Measurements from ENCODE around the gene NHEJ1.

Gene NHEJ1

DNA sequence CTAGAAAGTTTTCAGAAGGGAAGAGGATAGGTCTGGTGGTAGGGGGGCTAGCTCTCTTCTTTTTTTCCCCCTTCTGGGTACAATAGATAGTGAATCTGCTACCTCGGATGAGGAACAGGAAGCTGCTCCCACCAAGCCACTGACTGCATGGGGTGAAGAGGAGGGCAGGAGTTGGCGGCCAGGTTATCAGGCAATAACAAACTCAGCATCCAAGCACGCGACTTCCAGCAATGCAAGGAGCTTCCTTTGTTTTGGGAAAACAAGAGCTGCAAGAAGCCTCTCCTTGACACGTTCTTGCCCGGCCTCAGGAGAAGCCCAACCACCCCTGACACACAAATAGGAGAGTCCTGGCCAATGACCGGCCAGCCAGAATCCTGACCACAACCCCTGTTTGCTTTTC, 32.2 kb downstream of the NHEJ1 start:
- no peak overlapping the region for H3K4me3 ChIP-seq (ENCODE audit: low read length)
- DNase-seq (ENCODE audit: low read depth, low spot score) = no peak

DNA sequence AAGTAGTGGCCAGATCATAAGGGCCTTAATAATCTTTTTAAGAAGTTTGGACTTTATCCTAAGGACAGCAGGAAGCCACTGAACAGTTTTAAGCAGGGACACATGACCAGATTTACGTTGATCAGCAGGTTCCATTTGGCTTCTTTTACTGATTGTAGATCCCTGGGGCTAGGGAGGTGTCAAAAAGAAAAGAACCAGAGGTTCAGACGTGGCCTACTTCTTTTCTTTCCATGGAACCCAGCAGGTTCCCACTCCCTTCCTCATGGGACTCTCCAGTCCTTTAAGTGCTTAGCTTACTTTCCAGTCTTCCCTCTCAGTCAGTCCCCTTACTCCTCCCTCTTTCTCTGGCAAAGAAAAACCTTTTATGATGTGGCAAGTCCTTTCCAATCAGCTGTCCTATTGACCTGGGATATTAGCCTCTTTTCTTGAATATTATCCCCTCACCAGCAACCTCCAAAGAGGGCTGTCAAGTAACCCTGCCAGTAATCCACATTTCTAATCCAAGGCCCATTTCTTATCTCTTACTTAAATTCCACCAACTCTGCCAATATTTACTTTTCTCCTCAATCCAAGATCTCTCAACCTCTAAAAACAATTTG, 33.5 kb downstream of the NHEJ1 start:
- no peak for DNase-seq (ENCODE audit: low read depth, low spot score)
- no peak overlapping the region for H3K4me3 ChIP-seq (ENCODE audit: low read length)

DNA sequence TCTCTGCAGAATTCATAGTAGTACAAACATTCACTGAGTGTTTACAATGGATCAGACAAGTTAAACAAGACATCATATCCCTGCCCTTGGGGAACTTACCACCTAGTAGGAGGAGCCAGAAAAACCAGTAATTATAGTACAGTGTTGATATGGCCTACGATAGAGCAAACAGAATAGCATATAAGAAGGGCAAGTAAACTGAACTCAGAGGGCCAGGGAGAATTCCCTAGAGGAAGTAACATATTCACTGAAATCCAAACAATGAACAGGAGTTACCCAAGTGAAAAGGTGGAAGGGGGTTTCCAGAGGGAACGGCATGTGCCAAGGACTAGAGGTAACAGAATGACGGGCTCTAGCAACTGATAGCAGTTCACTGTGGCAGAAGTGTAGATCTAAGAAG, 34.1 kb downstream of the NHEJ1 start:
- DNase-seq (ENCODE audit: low read depth, low spot score) = no peak
- H3K4me3 ChIP-seq (ENCODE audit: low read length) = no peak overlapping the region

DNA sequence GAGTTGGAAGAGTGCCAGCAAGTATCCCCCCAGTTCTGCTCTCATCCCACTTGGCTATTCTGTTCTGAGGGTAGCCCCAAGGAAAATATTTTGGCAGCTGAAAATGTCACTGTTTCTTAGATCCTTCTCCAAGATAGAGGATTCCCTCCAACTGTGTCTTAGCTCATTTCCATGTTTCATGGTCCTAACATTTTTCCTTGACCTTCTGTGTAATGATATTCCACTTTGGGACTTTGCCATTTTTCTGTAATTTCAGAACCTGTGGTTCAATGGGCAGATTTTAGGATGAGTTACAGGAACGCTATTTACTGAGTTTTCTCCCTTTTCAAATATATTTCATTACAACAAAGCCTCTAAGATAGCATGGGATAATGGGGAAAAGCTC, 34.7 kb downstream of the NHEJ1 start:
- H3K4me3 ChIP-seq (ENCODE audit: low read length) = no peak overlapping the region
- no peak for DNase-seq (ENCODE audit: low read depth, low spot score)

DNA sequence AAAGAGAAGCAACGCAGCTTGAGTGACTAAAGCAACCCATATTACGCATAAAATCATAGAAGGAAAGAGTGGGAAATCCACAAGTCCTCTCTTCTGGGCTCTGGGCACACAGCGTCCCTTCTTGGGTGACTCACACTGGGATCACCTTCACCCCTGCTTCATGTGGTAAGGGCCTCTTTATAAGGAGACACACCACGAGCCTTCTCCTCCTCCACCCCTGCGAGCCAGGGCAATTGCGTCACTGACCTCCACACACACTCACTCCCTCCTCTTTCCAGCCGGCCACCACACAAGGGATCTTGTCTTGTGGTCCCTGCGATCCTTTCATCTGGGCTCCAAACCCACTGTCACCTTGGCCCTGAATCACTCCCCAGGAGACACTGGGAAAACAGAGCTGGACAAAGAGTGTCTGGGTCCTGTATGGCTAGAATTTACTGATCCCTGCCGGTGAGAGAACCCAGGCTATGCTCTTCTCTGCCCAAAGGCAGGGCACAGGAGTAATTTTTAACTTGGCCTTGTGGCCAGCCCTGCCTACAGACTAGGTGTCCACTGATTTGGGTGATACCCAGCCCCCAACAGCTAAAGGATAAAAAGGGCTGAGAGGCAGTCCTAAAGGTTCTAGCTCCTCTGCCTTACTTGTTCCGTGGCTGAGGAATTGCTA, 35.3 kb downstream of the NHEJ1 start:
- no peak for DNase-seq (ENCODE audit: low read depth, low spot score)
- H3K4me3 ChIP-seq (ENCODE audit: low read length) = no peak overlapping the region

DNA sequence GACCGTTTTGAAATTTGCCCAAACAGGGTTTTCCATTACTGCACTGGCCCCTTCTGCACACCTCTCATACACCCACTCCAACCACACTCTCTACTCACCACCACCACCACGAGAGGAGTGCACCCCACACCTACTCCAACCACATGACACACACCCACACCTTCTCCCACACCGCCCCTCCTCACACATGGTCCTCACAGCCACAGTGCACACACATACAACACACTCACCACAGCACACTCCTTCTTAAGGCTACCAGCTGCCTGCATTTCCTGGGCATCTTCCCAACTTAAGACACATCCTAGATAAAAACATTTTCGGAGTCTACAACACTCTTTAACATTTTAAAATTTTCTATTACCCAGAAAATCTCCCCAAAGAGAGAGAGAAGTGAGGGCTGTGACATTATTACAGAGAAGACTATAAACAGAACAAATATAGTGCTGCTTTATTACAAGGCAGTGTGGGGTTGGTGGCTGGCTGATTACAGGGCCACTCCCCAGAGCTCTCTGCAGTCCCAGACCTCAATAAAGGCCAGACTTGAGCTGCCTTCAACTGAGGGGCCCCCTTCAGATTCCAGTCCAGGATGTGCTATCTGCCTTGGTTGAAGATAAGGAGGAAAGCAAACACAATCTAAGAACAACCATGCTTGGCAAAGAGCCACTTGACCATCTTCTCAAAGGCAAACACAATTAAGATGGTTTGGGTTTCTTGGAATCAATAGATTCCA, 36.1 kb downstream of the NHEJ1 start:
- no peak overlapping the region for H3K4me3 ChIP-seq (ENCODE audit: low read length)
- DNase-seq (ENCODE audit: low read depth, low spot score) = peak; percentile 24

DNA sequence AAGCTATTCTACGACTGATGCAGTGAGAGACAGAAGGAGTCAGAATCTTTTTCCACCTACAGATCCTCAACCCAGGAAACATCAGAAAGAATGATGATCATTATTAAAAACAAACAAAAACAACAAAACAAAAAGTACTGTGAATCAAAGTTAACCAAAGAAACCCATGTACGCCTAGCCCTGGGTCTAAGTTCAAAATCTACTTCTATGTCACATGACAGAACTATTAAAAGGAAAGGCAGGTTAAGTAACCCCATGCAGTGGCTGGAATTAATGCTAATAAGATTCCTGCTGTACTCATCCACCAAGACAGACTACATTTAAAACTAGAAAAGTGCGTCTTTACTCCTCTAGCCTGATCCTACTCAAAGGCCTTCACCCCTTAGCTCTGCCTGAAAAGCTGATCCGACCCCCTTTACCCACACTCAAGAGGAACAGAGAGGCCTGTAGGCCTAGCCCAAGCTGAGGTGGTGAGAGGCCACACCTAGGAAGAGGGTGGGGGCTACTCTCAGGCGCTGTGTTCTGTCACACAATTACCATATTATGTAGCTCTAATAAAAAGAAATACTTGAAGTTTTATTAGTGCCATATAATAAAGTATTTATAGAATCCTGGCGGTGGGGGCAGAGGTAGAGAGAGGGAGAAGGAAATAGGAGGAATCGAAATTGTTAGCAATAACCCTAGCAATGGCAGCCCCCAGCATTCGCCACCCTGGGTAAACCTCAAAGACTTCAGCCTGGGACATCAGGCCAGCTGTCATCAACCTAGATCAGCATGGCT, 37.1 kb downstream of the NHEJ1 start:
- H3K4me3 ChIP-seq (ENCODE audit: low read length) = no peak overlapping the region
- no peak for DNase-seq (ENCODE audit: low read depth, low spot score)

DNA sequence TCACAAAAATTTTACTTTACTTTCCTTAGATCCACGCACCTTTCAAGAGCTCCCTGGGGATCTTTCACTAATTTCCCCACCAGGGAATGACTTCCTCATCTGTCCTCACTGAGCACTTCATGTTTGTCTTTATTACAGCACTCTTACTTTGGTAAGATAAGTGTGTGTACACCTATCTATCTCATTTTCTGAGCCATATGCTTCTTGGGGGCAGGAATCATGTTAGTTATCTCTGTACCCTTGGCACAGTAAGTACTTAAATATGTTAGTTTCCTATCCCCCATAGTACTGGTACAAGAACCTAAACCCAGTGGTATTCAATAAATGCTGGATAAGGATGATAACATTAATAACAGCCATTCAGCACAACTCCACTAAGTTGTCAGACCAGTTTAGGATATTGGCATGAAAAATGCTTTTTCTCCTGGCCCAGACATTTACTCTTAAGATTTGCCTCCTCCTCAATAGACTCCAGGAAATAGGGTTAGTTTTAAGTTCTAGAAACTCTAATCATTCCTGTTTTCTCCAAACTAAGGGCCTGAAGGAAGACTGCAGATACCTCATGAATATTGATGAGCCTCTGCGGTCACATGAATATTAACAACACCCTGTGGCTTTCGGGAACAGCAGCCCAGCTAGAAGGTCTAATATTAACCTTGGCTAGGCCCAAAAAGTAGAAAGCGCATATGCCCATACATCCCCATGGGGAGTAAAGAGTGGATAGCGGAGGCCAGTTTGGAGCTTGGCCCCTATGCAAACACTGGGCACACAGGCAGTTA, 38.2 kb downstream of the NHEJ1 start:
- DNase-seq (ENCODE audit: low read depth, low spot score) = no peak
- H3K4me3 ChIP-seq (ENCODE audit: low read length) = no peak overlapping the region

DNA sequence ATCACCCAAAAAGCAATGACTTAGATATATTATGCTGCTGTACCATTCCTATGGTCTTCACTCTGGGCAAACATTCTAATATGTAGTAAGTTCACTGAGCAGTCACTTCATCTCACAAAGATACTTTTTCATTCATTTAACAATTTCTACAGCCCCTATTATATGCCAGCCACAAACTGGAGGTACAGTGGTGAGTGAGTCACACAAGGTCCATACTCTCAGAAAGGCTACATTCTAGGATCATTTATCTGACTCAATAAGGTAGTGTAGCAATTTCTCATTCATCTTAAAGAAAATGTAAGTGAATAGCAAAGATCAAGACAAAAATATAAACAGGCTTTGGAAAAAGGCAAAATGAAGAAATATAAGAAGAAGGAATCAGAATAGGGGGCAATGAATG, 40.5 kb downstream of the NHEJ1 start:
- DNase-seq (ENCODE audit: low read depth, low spot score) = no peak
- no peak overlapping the region for H3K4me3 ChIP-seq (ENCODE audit: low read length)

DNA sequence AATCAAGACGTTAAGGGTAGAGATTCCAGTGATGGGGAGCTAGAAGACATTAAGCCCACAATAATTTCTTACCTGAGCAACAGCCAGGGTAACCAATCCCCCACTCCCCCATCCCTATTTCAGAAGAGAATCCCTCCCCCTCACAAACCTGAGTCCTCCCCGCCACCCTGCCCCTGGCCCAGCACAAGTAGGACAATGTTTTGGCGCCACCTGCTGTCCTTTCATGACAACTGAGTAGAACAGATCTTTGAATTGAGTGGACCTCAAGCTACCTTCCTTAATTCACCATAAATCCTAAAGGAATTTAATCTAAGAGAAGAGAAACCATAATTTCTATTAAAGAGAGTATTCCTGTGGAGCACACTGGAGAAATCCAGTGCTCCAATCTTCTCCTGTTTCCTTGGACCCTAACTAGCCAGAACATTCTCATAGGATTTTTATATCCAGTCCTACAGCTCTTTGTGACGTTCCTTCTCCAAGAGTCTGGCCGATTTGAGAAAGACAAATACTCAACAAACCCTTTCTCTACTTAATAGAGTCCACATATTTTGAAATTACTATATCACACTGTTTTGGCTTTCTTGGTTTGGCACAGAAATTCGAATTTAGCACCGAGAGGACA, 41.1 kb downstream of the NHEJ1 start:
- DNase-seq (ENCODE audit: low read depth, low spot score) = peak; percentile 39
- no peak overlapping the region for H3K4me3 ChIP-seq (ENCODE audit: low read length)

DNA sequence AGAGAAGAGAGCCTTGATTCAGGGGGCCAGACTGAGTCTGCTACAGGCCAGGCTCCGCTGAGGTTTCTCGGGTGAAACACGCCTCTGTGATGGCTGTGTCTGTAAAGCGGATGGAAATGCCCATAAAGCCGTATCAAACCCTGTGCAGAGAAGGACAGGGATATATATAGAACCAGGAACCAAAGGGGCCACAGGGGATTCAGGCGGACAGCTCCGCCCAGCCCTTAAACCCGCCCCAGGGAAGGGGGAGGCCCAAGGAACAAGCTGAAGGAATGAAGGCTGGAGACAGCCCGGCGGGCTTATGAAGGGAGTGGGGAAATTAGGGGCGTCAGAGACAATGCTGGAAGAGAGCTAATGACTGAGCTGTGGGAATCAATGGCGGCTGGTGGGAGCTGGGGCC, 42.1 kb downstream of the NHEJ1 start:
- DNase-seq (ENCODE audit: low read depth, low spot score) = no peak
- no peak overlapping the region for H3K4me3 ChIP-seq (ENCODE audit: low read length)

DNA sequence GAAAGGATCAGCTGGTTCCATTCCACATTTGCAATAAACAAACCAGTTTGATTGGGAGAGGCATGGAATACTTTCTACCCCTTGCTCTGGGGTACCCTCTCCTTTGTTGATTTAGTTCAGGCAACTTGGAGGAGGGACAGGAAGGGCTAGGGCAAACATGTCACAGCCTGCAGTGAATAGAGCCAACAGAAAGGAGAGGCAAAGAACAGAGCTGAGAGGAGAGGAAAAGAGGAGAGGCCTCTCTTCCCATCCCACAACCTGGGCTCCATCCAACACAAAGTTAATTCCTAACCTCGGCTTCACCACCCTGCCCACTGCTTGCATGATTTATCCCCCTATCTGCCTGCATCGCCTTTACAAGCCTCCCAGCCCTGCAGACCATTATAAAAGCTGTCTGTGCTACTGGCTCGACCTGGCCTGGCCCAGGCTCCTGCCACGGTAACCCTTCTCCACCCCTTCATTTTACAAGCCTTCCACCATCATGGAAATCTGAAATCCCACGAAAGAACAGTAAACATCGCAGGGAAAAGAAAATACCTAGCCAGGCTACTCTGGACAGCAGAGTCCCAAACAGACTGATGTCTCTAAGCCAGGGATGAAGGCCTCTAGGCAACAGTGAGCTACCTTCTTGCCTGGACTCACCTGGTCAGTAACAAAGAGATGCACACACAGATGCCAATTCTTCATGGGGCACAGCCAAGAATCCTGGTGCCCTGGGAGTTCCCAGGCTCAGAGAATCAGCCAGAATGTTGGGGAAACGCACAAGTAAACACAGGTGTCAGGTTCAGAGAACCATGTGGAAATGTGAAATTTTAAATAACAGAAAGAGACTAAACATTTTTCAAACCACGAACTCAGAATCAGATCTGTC, 43.6 kb downstream of the NHEJ1 start:
- DNase-seq (ENCODE audit: low read depth, low spot score) = no peak
- no peak overlapping the region for H3K4me3 ChIP-seq (ENCODE audit: low read length)

DNA sequence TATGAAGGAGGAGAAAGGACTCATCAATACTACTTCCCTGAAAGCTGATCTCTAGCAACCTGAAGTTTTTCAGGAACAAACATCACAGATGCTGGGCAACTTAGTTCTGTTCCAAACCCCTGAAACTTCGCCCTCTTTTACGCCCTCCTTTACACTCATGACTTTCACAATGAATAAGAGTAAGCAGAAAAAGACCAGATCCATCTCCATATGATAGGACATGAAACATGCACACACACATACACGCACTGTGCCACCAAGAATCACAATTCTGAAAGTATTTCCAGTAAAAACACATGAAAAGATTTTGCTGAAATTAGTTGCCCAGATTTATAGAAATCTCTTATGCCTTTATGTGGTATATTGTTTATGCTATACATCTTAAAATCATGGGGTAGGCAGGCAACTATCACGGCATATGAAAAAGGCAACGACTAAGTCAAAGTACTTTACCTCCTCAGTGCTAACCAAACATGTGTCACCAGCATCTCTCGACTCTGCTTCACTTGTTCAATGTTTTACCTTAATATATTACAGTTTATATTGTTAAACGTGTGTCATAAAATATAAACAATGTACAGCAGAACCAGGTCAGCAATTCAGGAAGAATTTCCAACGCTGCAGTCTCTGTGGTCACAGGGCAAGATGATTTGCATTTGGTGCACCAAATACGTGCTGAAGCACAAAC, 47.8 kb downstream of the NHEJ1 start:
- DNase-seq (ENCODE audit: low read depth, low spot score) = no peak
- H3K4me3 ChIP-seq (ENCODE audit: low read length) = no peak overlapping the region

DNA sequence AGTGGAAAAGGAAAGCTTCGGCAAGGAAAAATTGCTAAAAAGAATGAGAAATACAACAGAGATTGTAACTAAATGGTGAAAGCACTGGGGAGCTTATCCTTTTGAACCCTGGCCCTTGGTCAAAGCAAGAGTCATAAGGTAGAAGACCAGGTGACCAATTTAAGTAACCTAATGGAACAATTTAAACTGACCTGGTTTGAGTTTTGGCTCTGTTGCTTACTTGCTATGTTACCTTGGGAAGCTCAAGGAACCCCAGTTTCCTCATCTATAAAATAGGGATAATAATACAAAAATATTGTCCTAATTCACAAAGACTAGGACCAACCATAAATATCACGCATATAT, 48.6 kb downstream of the NHEJ1 start:
- no peak overlapping the region for H3K4me3 ChIP-seq (ENCODE audit: low read length)
- DNase-seq (ENCODE audit: low read depth, low spot score) = no peak

DNA sequence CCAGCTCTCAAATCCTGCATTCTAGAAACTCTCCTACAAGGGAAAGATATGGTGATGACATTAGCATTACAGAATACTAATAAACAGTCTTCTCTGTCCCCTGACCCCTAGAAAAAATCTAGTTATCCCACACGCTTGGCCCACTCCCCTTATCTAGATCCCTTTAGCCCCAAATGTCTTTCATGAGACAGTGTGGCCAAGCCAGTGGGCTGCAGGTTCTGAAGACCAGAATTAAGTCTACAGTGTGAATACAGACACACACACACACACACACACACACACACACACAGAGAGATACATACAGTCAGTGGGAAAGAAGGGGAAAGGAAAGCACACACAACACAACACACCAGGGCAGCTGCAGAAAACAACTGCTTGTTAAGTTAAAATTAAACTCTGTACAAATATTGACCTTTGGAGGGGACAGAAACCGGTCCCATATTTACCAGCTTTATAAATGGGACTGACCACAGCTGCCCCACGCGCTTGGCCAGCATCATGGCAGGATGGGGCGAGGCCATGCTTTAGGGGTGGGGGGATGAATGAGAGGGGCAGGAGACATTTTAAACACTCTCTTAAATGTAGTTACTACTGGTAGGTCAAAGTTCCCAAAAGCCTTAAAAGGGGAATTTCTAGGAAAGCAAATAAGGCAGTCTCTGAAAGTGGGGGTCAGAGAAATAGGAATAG, 49.1 kb downstream of the NHEJ1 start:
- no peak for DNase-seq (ENCODE audit: low read depth, low spot score)
- no peak overlapping the region for H3K4me3 ChIP-seq (ENCODE audit: low read length)

DNA sequence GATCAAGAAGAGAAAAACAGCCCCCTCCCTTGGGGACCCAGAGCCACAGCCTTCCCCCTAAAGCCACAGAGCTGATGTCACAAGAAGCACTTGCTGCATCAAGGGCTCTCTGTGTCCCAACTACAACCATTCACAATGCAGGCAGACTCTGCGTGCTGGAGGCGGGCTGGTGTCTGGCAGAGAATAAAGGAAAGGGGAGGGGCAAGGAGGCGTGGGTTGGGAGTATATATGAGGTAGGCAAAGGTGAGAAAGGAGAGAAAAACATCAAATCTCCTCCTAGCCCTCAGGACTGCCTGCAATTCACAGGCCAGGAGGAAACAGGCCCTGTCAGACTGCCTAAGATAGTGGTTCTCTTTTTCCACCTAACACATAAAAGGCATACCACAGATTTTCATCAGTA, 51.1 kb downstream of the NHEJ1 start:
- peak; percentile 77 for DNase-seq (ENCODE audit: low read depth, low spot score)
- no peak overlapping the region for H3K4me3 ChIP-seq (ENCODE audit: low read length)

DNA sequence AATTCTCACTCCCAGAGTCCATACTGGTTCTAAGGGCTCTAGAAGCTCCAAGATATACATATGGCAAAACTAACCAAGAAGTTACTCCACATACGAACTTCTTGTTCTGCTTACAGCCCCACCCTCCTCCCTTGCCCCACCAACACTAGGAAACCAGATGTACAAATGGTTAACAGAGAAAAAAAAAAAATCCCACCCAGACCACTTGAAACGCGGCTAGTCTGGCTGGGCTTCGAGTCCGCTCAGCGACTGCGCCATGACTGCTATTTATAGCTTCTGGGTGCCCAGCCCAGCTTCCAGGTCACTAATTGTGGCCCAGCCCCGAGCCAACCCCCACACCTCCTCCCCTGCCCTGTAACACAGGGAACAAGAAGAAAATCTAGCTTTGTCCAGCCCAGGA, 52.9 kb downstream of the NHEJ1 start:
- no peak for DNase-seq (ENCODE audit: low read depth, low spot score)

More for the DNA sequence above, 52.9 kb downstream of the NHEJ1 start:
- H3K4me3 ChIP-seq (ENCODE audit: low read length) = no peak overlapping the region

All from Jurkat, Clone E6-1 (cell line).